SK-N-SH treated with all-trans-retinoic acid at 6 μM for 48 hours (cell line): ENCODE measurements around the gene ATG13.

Source experiments
- BACH2 ChIP-seq: fragments of 250-450 bp; sonication (Bioruptor Pico); IDR thresholded peaks from 2 replicates; pipeline ENCODE4 v1.9.0; 2021; ENCODE audit warnings: mild to moderate bottlenecking, borderline replicate concordance
- GLIS3 ChIP-seq: fragments of 250-450 bp; sonication (Bioruptor Pico); IDR thresholded peaks from 2 replicates; pipeline ENCODE4 v1.5.0; 2020; ENCODE audit warnings: mild to moderate bottlenecking, moderate library complexity
- ISL1 ChIP-seq: fragments of 250-450 bp; sonication (Bioruptor Pico); IDR thresholded peaks from 2 replicates; pipeline ENCODE4 v2.1.2; 2022; ENCODE audit warnings: mild to moderate bottlenecking, moderate library complexity
- RARB ChIP-seq: fragments of 250-450 bp; sonication (Bioruptor Pico); IDR thresholded peaks from 2 replicates; pipeline ENCODE4 v1.8.0; 2021; ENCODE audit warnings: mild to moderate bottlenecking, moderate library complexity
- TOX ChIP-seq: fragments of 250-450 bp; sonication (Bioruptor Pico); IDR thresholded peaks from 2 replicates; pipeline ENCODE4 v1.8.0; 2021; ENCODE audit warnings: mild to moderate bottlenecking, moderate library complexity, borderline replicate concordance
- ZFP30 ChIP-seq: fragments of 450-650 bp; formaldehyde crosslinking; IDR thresholded peaks from 2 replicates; pipeline ENCODE4 v1.5.0; 2022; ENCODE audit warnings: mild to moderate bottlenecking, moderate library complexity
- TF ChIP-seq, protein P1 (sequence below): fragments of 250-450 bp; sonication (Bioruptor Pico); IDR thresholded peaks from 2 replicates; pipeline ENCODE4 v1.5.1; 2020; ENCODE audit warnings: low read depth, mild to moderate bottlenecking, moderate library complexity
- TF ChIP-seq, protein P2 (sequence below): fragments of 250-450 bp; sonication (Bioruptor Pico); IDR thresholded peaks from 2 replicates; pipeline ENCODE4 v1.8.0; 2020; ENCODE audit warnings: mild to moderate bottlenecking, moderate library complexity, borderline replicate concordance

DNA sequence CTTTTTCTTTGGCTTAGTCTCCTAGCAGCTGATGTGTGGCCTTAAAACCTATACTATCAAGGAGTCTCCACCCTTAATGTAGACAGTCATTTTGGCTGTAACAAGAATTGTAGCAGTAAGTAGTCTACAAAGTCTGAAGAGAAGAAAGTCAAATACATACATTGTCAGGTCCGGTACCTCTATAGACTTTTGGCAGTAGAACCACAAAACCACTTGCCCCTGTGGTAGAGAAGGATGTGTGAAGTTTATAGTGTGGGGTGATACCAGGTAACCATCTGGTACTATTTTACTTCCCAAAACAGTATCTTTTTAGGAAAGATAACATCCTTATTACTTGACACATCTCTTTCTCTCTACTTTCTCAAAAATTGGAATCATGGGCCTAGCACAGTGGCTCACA is 15.1 kb downstream of the ATG13 start:
- TF ChIP-seq ZFP30 (CRISPR knock-in tag) (no peak), GLIS3 (no peak), RARB (no peak), ISL1 (no peak), TOX (no peak), BACH2 (no peak)
- TF ChIP-seq, protein P1, sequence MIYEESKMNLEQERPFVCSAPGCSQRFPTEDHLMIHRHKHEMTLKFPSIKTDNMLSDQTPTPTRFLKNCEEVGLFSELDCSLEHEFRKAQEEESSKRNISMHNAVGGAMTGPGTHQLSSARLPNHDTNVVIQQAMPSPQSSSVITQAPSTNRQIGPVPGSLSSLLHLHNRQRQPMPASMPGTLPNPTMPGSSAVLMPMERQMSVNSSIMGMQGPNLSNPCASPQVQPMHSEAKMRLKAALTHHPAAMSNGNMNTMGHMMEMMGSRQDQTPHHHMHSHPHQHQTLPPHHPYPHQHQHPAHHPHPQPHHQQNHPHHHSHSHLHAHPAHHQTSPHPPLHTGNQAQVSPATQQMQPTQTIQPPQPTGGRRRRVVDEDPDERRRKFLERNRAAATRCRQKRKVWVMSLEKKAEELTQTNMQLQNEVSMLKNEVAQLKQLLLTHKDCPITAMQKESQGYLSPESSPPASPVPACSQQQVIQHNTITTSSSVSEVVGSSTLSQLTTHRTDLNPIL = no peak
- TF ChIP-seq, protein P2, sequence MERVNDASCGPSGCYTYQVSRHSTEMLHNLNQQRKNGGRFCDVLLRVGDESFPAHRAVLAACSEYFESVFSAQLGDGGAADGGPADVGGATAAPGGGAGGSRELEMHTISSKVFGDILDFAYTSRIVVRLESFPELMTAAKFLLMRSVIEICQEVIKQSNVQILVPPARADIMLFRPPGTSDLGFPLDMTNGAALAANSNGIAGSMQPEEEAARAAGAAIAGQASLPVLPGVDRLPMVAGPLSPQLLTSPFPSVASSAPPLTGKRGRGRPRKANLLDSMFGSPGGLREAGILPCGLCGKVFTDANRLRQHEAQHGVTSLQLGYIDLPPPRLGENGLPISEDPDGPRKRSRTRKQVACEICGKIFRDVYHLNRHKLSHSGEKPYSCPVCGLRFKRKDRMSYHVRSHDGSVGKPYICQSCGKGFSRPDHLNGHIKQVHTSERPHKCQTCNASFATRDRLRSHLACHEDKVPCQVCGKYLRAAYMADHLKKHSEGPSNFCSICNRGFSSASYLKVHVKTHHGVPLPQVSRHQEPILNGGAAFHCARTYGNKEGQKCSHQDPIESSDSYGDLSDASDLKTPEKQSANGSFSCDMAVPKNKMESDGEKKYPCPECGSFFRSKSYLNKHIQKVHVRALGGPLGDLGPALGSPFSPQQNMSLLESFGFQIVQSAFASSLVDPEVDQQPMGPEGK (CRISPR knock-in tag) = no peak
